ENCODE results near the gene ODC1. TPM values are rescaled to one million over a fixed set of nuclear protein-coding genes. Genes with fewer than 3 reads are reported as not detected.

The ODC1 gene
- total and polyA plus RNA-seq, 2 of the 4 experiments (the other 2 are of a cell fraction) = 117 to 204 TPM

DNA sequence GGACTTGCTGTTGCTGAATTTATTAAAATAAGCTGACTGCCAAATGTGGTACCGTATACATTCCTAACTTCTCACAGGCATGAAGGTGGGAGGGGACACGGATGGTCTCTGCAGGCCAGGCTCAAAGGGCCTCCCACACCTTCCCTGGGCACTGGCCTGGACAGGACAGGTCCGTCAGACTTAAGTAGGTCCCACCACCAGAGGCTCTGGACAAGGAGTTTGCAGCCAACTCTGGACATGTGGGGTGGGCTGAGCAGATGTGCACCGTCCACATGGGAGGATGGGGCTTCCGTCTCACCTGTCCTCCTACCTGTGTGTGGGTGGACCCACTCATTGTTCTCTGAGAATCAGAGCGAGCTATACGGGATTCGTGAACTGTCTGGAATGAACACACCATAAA lies 8.2 kb downstream of the ODC1 start:
- intact Hi-C loops (cut with micrococcal nuclease) = no loop called here
- WGBS, 2 experiments (ENCODE audit: extremely low coverage in 2 of 2, insufficient read length in 1 of 2) = 91% methylated on average over 4 of the region's 8 CpGs; no CpG with 5 or more reads in 1 of the 2 experiments

More for the DNA sequence above, 8.2 kb downstream of the ODC1 start:
- Histone ChIP-seq H3K18ac (ENCODE audit: low read depth, low read length) (no peak overlapping the region), H3K9me1 (ENCODE audit: insufficient read depth, low read length) (peaks cover 3% of the 10 kb centered on the region; the same call in 1 of the 2 replicates), H3K14ac (replicated peaks; ENCODE audit: low read depth, low read length) (no peak overlapping the region), H3K23ac (ENCODE audit: low read depth, low read length) (no peak overlapping the region), H3K4me2 (ENCODE audit: low read depth, low read length) (no peak overlapping the region), H3K79me1 (ENCODE audit: low read depth in 1 of 2, low read length in 2 of 2) (peaks cover 14 to 16% of the 10 kb centered on the region in 2 experiments; a peak in 3 of 4 replicates), H3K4me3 (ENCODE audit: insufficient read depth, low read depth, low read length) (no peak overlapping the region), H2BK20ac (ENCODE audit: low read depth, low read length) (no peak overlapping the region), H2AK9ac (replicated peaks; ENCODE audit: low read depth, low read length, poor library complexity) (no peak overlapping the region), H3K56ac (ENCODE audit: extremely low read depth, insufficient read depth, low read length) (no peak overlapping the region), H3K9ac (ENCODE audit: low read depth, low read length) (no peak overlapping the region), H3K4ac (ENCODE audit: low read depth, low read length) (no peak overlapping the region), H3K4me1 (ENCODE audit: control insufficient read depth, insufficient read depth, low read length) (no peaks in the 10 kb centered on the region), H2BK5ac (ENCODE audit: low read depth, low read length, poor library complexity, severe bottlenecking) (no peak overlapping the region), H4K8ac (ENCODE audit: low read depth in 2 of 2, low read length in 2 of 2) (no peak overlapping the region), H4K91ac (ENCODE audit: insufficient read depth, low read depth, low read length) (no peak overlapping the region), H2BK120ac (ENCODE audit: low read depth, low read length) (no peak overlapping the region), H2AK5ac (ENCODE audit: low read depth, low read length) (no peak overlapping the region), H4K20me1 (ENCODE audit: insufficient read depth, low read length) (peaks cover 12% of the 10 kb centered on the region; the same call in 1 of the 2 replicates), H2AFZ (replicated peaks; ENCODE audit: low read length, poor library complexity) (no peak overlapping the region), H3K27me3 (ENCODE audit: control insufficient read depth, insufficient read depth, low read length) (no peaks in the 10 kb centered on the region), H3K36me3 (ENCODE audit: control insufficient read depth, insufficient read depth, low read length) (peaks cover 35% of the 10 kb centered on the region), H4K5ac (ENCODE audit: low read depth, low read length) (no peak overlapping the region), H2BK15ac (ENCODE audit: low read depth, low read length) (no peak overlapping the region), H3K9me3 (ENCODE audit: control insufficient read depth, insufficient read depth, low read length) (no peaks in the 10 kb centered on the region), H3K27ac (ENCODE audit: insufficient read depth, low read length) (no peak overlapping the region)
- ChIA-PET CTCF (interaction anchor here (0.6 to 0.7 kb wide), 2 partner anchors 22 to 367 kb away, joined by 3 to 7 read pairs; no protein-coding TSS in a partner anchor), POLR2A (ENCODE audit: unreplicated experiment) (no interaction called here)
- no peak for DNase-seq
- TF ChIP-seq MXI1 (IDR thresholded peaks at IDR 0.05; ENCODE audit: borderline replicate concordance, low read depth, low read length) (no peak), RAD21 (IDR thresholded peaks at IDR 0.05; ENCODE audit: low read length) (no peak), CHD1 (IDR thresholded peaks at IDR 0.05; ENCODE audit: low read depth, low read length) (no peak), NFE2L2 (IDR thresholded peaks at IDR 0.05; ENCODE audit: low read depth, low read length) (no peak), RFX5 (IDR thresholded peaks at IDR 0.05; ENCODE audit: low read depth, low read length) (no peak), MAFK (IDR thresholded peaks at IDR 0.05; ENCODE audit: low read depth, low read length) (no peak), POLR2A (IDR thresholded peaks at IDR 0.05; ENCODE audit: low read depth, low read length) (no peak), RCOR1 (IDR thresholded peaks at IDR 0.05; ENCODE audit: insufficient replicate concordance, low read length) (no peak)
- TF ChIP-seq, protein P1, sequence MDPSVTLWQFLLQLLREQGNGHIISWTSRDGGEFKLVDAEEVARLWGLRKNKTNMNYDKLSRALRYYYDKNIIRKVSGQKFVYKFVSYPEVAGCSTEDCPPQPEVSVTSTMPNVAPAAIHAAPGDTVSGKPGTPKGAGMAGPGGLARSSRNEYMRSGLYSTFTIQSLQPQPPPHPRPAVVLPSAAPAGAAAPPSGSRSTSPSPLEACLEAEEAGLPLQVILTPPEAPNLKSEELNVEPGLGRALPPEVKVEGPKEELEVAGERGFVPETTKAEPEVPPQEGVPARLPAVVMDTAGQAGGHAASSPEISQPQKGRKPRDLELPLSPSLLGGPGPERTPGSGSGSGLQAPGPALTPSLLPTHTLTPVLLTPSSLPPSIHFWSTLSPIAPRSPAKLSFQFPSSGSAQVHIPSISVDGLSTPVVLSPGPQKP (IDR thresholded peaks at IDR 0.05; ENCODE audit: borderline replicate concordance, low read depth, low read length) = no peak
- TF ChIP-seq, protein P2, sequence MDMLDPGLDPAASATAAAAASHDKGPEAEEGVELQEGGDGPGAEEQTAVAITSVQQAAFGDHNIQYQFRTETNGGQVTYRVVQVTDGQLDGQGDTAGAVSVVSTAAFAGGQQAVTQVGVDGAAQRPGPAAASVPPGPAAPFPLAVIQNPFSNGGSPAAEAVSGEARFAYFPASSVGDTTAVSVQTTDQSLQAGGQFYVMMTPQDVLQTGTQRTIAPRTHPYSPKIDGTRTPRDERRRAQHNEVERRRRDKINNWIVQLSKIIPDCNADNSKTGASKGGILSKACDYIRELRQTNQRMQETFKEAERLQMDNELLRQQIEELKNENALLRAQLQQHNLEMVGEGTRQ (IDR thresholded peaks at IDR 0.05; ENCODE audit: low read depth, low read length) = no peak
- in situ Hi-C loops (cut with MboI; ENCODE audit: low sequenced_read_pairs) = no loop called here
- dilution Hi-C loops (cut with HindIII; ENCODE audit: low sequenced_read_pairs, unreplicated experiment) = no loop called here
- no TSS peak for BruUV-seq (replicated peaks)
- ATAC-seq (ENCODE audit: low read depth) = no peak

Measured in IMR-90 (cell line).